ENCODE measurements around the gene HNRNPA1.
"Not testable (repeated sequence)": the region's sequence is repeated elsewhere in the genome, so short reads cannot be mapped to it uniquely, and the experiment has no call there.

Gene HNRNPA1

DNA sequence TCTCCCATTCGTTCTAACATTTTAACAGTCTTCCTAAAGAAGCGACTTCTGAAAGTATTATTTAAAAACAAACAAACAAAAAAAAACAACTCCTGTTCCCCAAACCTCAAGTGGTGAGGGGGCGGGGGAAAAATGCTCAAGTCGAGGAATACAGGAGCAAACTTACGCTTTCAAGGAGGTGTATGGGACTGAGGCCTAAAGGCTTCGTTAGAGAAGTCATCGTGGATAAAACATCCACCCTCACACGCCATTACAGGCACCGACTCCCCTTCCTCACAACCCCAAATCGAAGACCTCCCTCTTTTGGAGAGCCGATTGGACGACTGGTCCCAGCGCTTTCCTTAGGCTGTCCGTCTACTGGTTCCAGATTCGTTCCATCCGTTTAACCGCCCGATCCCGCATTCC, 1.3 kb upstream of the HNRNPA1 start:
- no peaks in the 10 kb centered on the region for H3K9me3 ChIP-seq
- no peak for DNase-seq
- TF ChIP-seq, protein P1, sequence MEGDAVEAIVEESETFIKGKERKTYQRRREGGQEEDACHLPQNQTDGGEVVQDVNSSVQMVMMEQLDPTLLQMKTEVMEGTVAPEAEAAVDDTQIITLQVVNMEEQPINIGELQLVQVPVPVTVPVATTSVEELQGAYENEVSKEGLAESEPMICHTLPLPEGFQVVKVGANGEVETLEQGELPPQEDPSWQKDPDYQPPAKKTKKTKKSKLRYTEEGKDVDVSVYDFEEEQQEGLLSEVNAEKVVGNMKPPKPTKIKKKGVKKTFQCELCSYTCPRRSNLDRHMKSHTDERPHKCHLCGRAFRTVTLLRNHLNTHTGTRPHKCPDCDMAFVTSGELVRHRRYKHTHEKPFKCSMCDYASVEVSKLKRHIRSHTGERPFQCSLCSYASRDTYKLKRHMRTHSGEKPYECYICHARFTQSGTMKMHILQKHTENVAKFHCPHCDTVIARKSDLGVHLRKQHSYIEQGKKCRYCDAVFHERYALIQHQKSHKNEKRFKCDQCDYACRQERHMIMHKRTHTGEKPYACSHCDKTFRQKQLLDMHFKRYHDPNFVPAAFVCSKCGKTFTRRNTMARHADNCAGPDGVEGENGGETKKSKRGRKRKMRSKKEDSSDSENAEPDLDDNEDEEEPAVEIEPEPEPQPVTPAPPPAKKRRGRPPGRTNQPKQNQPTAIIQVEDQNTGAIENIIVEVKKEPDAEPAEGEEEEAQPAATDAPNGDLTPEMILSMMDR (IDR thresholded peaks at IDR 0.05; ENCODE audit: low read depth, low read length) = no peak
- no peaks in the 10 kb centered on the region for H3K27me3 ChIP-seq
- peaks cover 47% of the 10 kb centered on the region for H3K36me3 ChIP-seq
- H3K4me1 ChIP-seq = no peaks in the 10 kb centered on the region
- H3K4me3 ChIP-seq (ENCODE audit: low read depth, low read length) = peak overlapping the region; percentile 78

DNA sequence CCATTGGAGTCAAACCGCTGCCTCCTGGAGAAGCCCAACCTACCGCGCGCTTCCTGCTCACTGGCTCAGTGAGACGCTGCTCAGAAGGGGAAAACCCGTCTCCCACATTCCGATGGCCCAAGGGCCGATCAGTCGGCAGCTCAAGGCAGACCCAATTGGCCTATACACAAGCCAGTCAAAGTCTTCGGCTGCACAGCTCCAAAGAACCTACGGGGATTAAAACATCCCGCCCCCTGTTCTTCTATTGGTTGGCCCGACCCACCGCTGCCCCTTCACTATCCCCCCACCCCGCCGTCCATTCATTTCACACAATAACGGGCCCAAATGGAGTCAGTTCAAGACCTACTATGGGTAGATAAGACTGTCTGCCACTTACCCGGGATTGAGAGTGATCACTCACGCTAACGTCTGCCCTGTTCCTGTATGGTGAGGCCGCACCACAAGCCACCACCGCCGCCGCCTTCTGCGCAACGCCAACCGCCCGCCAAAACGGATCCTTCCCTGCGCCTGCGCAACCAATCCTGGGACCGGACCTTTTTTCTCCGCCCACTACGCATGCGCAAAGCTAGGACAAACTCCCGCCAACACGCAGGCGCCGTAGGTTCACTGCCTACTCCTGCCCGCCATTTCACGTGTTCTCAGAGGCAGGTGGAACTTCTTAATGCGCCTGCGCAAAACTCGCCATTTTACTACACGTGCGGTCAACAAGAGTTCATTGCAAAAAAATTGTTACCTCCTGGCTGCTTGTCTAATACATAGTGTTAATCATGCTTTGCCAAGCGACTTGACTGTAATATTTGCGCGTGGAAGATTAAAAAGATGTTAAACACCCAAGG, 676 bp upstream of the HNRNPA1 start, which contains the start of gene CBX5:
CBX5 (minus strand) TSS at position 491 of the 836 bp plus-strand sequence. CDS start 22,472 bp downstream, outside the sequence.
- peak; percentile 99 for DNase-seq
- no peaks in the 10 kb centered on the region for H3K27me3 ChIP-seq
- no peaks in the 10 kb centered on the region for H3K4me1 ChIP-seq
- peaks cover 46% of the 10 kb centered on the region for H3K36me3 ChIP-seq
- TF ChIP-seq, protein P1 (IDR thresholded peaks at IDR 0.05; ENCODE audit: low read depth, low read length) = no peak
- H3K9me3 ChIP-seq = no peaks in the 10 kb centered on the region
- peak within 1 kb of the TSS; percentile 78 for H3K4me3 ChIP-seq (ENCODE audit: low read depth, low read length)

DNA sequence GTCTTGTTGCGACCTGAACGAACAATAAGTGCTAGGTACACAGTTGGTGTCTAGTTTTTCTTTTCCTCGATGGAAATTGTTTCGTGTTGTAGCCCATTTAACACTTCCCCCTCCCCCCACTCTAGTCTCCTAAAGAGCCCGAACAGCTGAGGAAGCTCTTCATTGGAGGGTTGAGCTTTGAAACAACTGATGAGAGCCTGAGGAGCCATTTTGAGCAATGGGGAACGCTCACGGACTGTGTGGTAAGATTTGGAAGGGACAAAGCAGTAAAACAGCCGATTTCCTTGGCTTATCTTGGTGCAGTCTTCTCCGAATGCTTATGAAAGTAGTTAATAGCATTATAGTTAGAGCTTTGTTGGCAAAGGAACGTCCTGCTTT, 724 bp downstream of the HNRNPA1 start:
- not testable (repeated sequence) for H3K9me3 ChIP-seq, DNase-seq, H3K27me3 ChIP-seq, H3K4me1 ChIP-seq
- peak overlapping the region; percentile 78 for H3K4me3 ChIP-seq (ENCODE audit: low read depth, low read length)
- H3K36me3 ChIP-seq = peaks cover 58% of the 10 kb centered on the region

DNA sequence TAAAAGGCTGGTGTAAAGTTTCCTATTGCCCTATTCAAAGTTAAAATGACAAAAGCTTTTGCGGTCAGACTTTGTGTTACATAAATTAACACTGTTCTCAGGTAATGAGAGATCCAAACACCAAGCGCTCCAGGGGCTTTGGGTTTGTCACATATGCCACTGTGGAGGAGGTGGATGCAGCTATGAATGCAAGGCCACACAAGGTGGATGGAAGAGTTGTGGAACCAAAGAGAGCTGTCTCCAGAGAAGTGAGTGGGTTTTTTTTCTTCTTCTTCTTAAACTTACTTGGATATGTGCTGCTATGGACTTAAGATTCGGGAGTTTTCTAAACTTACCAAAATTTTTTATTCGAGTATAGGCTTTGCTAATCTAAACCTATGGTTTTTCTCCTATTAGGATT, 1.2 kb downstream of the HNRNPA1 start:
- peaks cover 62% of the 10 kb centered on the region for H3K36me3 ChIP-seq
- H3K4me1 ChIP-seq = not testable (repeated sequence)

DNA sequence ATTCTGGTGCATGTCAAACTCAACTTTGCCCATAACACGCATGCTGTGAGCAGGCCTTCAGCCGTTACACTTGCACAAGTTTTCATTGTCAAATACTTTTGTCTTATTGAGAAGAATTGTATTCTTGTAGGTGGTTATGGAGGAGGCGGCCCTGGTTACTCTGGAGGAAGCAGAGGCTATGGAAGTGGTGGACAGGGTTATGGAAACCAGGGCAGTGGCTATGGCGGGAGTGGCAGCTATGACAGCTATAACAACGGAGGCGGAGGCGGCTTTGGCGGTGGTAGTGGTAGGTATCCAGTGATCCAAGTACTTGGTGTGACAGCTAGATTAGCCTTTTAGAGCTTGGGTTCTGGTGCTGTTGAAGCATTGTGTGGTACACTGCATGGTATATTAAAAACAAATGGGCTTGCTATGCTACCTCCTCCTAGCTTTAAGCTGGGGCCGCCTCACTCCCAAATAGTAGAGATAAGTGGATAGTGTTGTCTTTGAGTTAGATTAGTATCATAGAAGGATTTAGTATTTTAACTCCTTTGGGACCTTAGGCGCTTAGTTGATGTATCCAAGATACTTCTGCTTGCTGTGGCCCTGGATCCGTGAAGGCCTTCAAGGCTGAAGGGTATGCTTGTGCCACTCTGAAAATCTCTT, 2.5 kb downstream of the HNRNPA1 start:
- TF ChIP-seq, protein P1 (IDR thresholded peaks at IDR 0.05; ENCODE audit: low read depth, low read length) = no peak
- H3K27me3 ChIP-seq = no peaks in the 10 kb centered on the region
- H3K4me1 ChIP-seq = no peaks in the 10 kb centered on the region; the same call in 1 of the 2 replicates
- H3K36me3 ChIP-seq = peaks cover 74% of the 10 kb centered on the region
- H3K4me3 ChIP-seq (ENCODE audit: low read depth, low read length) = peak overlapping the region; percentile 78
- H3K9me3 ChIP-seq = no peaks in the 10 kb centered on the region; the same call in 1 of the 2 replicates
- DNase-seq = peak; percentile 40

More for the DNA sequence above, 1.2 kb downstream of the HNRNPA1 start:
- H3K27me3 ChIP-seq, H3K9me3 ChIP-seq, DNase-seq: not testable (repeated sequence)
- H3K4me3 ChIP-seq (ENCODE audit: low read depth, low read length) = peak overlapping the region; percentile 78

- H3K9me3 ChIP-seq, H3K4me1 ChIP-seq, DNase-seq, H3K27me3 ChIP-seq: not testable (repeated sequence)
- peaks cover 78% of the 10 kb centered on the region for H3K36me3 ChIP-seq
- H3K4me3 ChIP-seq (ENCODE audit: low read depth, low read length) = peak overlapping the region; percentile 78
Observed at GRCh38 chr12:54284070-54284780, 3.7 kb downstream of the HNRNPA1 start.

DNA sequence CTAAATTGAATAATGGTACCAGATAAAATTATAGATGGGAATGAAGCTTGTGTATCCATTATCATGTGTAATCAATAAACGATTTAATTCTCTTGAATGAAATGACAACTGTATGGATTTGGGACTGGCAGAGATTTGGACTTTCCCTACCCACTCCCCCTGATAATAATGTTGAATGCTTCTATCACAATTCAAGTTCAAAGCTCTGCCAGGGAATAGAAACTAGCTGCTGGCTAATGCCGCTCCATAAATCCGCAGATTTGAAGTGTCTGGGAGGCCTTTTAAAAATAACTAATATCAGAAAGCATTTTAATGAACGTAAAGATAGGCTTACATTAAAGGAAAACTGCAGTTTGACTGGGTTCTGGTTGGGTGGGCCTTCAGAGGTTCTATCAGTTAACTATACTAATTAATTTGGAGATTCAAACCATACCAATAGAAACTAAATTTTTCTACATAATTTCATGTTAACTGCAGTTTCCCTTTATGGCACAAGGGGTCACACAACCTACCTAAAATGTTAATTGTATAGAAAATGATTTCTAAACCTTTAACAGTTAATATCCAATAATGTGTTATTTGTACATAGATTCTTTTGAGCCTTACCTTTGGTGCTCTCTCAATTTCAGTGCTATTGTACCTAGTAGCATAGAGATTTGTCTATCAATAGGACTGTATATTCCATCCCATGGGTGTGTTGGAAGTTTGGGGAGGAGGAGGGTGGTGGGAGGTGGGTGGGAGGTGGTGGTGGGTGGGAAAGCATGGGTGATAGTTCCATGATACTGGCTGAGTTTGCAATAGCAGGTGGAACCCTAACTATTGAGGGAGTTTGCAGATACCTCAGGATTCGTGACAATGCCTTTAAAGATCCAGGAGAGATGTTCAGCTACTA, 4.9 kb downstream of the HNRNPA1 start:
- no peak for DNase-seq
- H3K36me3 ChIP-seq = peaks cover 78% of the 10 kb centered on the region
- H3K4me1 ChIP-seq = no peaks in the 10 kb centered on the region; the same call in 1 of the 2 replicates
- H3K9me3 ChIP-seq = no peaks in the 10 kb centered on the region; the same call in 1 of the 2 replicates
- peak overlapping the region; percentile 78 for H3K4me3 ChIP-seq (ENCODE audit: low read depth, low read length)
- H3K27me3 ChIP-seq = no peaks in the 10 kb centered on the region
- TF ChIP-seq, protein P1 (IDR thresholded peaks at IDR 0.05; ENCODE audit: low read depth, low read length) = peak; percentile 37; the same call in 1 of the 2 replicates

All from BE2C (cell line).